Measurements from ENCODE around the gene PLCL2.

Gene PLCL2

GRCh38 chr3:17130956-17131355, 246.2 kb downstream of the PLCL2 start:
- no peak for DNase-seq

GRCh38 chr3:17132286-17133115, 247.7 kb downstream of the PLCL2 start:
- no peak for DNase-seq

GRCh38 chr3:17133632-17134545, 249.1 kb downstream of the PLCL2 start:
- no peak for DNase-seq

- no peak for DNase-seq
Observed at GRCh38 chr3:17135696-17136095, 250.9 kb downstream of the PLCL2 start.

- DNase-seq = no peak
Observed at GRCh38 chr3:17136136-17136721, 251.5 kb downstream of the PLCL2 start.

DNA sequence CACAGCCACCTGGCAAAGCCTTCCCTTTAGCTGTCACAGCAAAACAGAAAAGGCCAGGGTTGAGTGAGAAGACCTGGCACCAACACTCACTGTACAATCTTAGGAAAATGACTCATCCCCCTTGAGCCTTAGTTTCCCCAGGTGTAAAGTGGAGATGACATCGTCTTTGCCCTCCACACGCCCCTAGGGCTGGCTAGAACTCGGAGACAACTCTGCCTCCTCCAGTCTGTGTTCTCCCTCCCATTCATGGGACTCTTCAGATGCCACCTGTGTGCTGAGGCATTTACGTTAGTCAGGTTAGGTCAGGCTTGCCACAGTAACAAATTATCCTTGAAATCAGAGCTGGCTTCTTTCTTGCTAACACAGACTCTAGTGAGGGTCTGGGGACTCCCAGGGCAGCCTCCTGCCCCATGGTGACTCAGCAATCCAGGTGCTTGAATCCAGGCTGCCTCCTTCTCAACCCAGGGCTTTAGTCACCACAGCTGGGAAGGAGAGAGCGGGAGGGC, 252.6 kb downstream of the PLCL2 start:
- DNase-seq = no peak

GRCh38 chr3:17138246-17139039, 253.7 kb downstream of the PLCL2 start:
- DNase-seq = no peak

All from stimulated activated CD4-positive, alpha-beta T cell treated with anti-CD3 and anti-CD28 coated beads, Interleukin-2, amount 100 ng/mL, for 48 hours (primary cell).